HG03103 (cell line): Measurements from ENCODE around the gene TEAD4.
"Not testable (repeated sequence)": the region's sequence is repeated elsewhere in the genome, so short reads cannot be mapped to it uniquely, and the experiment has no call there.

Source experiments
- ATAC-seq: cut with Tn5 transposase; IDR thresholded peaks from one replicate; pipeline ENCODE4 v1.9.1; 2021; ENCODE audit warnings: low read depth; ENCODE audit not compliant: unreplicated experiment

Gene TEAD4

DNA sequence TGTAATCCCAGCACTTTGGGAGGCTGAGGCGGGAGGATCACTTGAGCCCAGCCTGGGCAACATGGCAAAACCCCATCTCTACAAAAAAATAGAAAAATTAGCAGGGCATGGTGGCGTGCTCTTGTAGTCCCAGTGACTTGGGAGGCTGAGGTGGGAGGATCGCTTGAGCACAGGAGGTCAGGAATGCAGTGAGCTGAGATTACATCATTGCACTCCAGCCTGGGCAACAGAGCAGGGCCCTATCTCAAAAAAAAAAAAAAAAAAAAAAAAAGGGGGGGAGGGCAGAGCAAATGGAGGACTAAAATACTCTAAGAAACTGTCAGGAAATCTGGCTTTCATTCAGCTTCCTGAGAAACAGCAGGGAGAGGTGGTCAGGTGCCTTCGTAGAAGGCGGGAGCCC is 86.3 kb downstream of the TEAD4 start:
- ATAC-seq: no peak

- ATAC-seq: no peak
Observed at GRCh38 chr12:3045989-3046388, 86.8 kb downstream of the TEAD4 start.

- no peak for ATAC-seq
Observed at GRCh38 chr12:3046441-3047200, 87.4 kb downstream of the TEAD4 start.

DNA sequence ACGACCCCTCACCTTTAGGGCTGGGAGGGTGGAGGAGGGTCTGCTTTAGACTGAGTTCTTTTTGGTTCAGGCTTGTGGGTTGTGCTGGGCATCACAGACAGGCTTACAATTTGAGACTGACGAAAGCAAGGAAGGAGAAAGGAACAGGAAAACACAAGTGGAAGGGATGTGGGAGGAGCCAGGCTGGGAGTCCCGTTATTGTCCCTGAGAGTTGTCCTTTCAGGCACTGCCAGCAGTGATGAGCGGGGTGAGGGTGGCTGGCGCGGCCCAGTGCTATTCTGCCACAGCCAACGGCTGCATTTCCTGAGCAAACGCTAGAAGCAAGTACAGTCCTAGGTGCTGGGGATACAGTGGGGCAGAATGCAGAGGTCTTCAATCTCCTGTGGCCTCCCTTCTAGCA is 88.8 kb downstream of the TEAD4 start:
- no peak for ATAC-seq

GRCh38 chr12:3048540-3048939 is 89.3 kb downstream of the TEAD4 start:
- no peak for ATAC-seq

GRCh38 chr12:3049176-3049575 is 90.0 kb downstream of the TEAD4 start:
- ATAC-seq: no peak

GRCh38 chr12:3049611-3050249 is 90.5 kb downstream of the TEAD4 start:
- ATAC-seq: no peak

- ATAC-seq: no peak
Observed at GRCh38 chr12:3054374-3054773, 95.2 kb downstream of the TEAD4 start.

- ATAC-seq: no peak
Observed at GRCh38 chr12:3055026-3055703, 96.0 kb downstream of the TEAD4 start.

GRCh38 chr12:3055704-3056467 is 96.7 kb downstream of the TEAD4 start:
- ATAC-seq: no peak

- no peak for ATAC-seq
Observed at GRCh38 chr12:3061059-3061458, 101.9 kb downstream of the TEAD4 start.

- ATAC-seq: no peak
Observed at GRCh38 chr12:3061501-3062215, 102.5 kb downstream of the TEAD4 start.

DNA sequence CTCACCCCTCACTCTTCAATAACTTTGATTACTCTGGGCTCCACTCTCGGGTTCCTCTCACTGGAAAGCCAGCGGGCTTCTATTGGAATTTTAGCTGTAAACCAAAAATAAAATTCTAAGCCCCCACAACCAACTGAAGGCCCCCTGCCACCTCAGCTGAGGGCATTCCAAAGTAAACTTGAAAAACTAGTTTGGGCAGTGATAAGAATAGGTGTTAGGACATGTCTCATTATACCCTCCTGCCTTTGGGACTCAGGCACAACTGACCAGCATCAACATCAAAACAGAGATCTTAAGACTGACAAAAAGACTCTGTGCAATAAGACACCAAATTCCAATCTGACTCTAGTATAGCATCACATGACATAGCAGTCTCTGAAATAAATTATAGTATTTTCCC is 106.1 kb downstream of the TEAD4 start:
- no peak for ATAC-seq

- not testable (repeated sequence) for ATAC-seq
Observed at GRCh38 chr12:3065846-3066245, 106.6 kb downstream of the TEAD4 start.

GRCh38 chr12:3069714-3070113 is 110.5 kb downstream of the TEAD4 start:
- ATAC-seq: no peak

- ATAC-seq: no peak
Observed at GRCh38 chr12:3071107-3071506, 111.9 kb downstream of the TEAD4 start.

DNA sequence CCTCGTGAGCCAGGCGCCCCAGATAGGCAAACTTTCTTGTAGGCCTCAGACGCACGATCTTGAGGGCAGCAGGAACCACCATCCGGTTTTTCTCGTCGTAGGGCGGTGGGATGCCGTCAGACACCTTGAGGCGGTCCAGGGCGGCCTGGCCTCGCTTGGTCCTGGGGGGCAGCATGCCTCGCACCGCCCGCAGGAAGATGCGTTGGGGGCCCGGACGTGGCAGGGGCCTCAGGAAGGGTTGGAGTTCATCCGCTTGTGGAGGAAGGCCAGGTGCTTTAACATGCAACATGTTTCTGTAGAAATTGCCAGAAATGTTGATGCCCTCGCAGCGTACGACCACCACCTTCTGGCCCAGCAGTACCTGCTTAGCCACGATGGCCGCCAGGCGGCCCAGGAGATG is 112.5 kb downstream of the TEAD4 start:
- ATAC-seq: no peak

- ATAC-seq: no peak
Observed at GRCh38 chr12:3073438-3074250, 114.4 kb downstream of the TEAD4 start.

- no peak for ATAC-seq
Observed at GRCh38 chr12:3075315-3075714, 116.1 kb downstream of the TEAD4 start.
